ENCODE measurements around the gene AFAP1.

- no peak for TF ChIP-seq CTCF (IDR thresholded peaks at IDR 0.05; ENCODE audit: control extremely low read depth in 1 of 3, insufficient read depth in 1 of 3, low read depth in 1 of 3, low read length in 3 of 3)
- no peak for TF ChIP-seq POLR2A (IDR thresholded peaks at IDR 0.05; ENCODE audit: control extremely low read depth in 1 of 2, low read depth in 2 of 2, low read length in 2 of 2)
- no peak for TF ChIP-seq MAFK (IDR thresholded peaks at IDR 0.05; ENCODE audit: low read depth, low read length)
- no peak for TF ChIP-seq JUND (IDR thresholded peaks at IDR 0.05; ENCODE audit: low read length)
- TF ChIP-seq SP1 (IDR thresholded peaks at IDR 0.05; ENCODE audit: low read depth, low read length), result no peak
- TF ChIP-seq MAX (IDR thresholded peaks at IDR 0.05), result no peak
- TF ChIP-seq ZNF274 (IDR thresholded peaks at IDR 0.05; ENCODE audit: borderline replicate concordance, extremely low read depth, low read length), result no peak
- TF ChIP-seq GTF2F1 (IDR thresholded peaks at IDR 0.05; ENCODE audit: borderline replicate concordance, low read depth, low read length), result no peak
- no peak for TF ChIP-seq EZH2 (IDR thresholded peaks at IDR 0.05; ENCODE audit: low read depth, low read length, severe bottlenecking)
Measured at GRCh38 chr4:7979652-7979968, 39.9 kb upstream of the AFAP1 start.

Measured in H1 (cell line).